Neural progenitor cell (in vitro differentiated cells): ENCODE results near the gene MTG1.

Source experiments
- CTCF ChIP-seq: fragments of 200-600 bp; sonication (generic); IDR thresholded peaks from 2 replicates; pipeline ENCODE4 v1.5.1; 2017; ENCODE audit warnings: antibody characterized with exemption, mild to moderate bottlenecking
- EZH2 ChIP-seq: fragments of 200-600 bp; sonication (generic); IDR thresholded peaks from 2 replicates; pipeline ENCODE4 v1.6.1; 2017; ENCODE audit warnings: antibody characterized with exemption, mild to moderate bottlenecking, moderate library complexity
- EZH2phosphoT487 ChIP-seq: fragments of 200-600 bp; sonication (generic); IDR thresholded peaks from 2 replicates; pipeline ENCODE4 v1.6.1; 2017; ENCODE audit warnings: antibody characterized with exemption

- no peak for TF ChIP-seq CTCF
- TF ChIP-seq EZH2 = no peak
- TF ChIP-seq EZH2phosphoT487 = no peak
Measured at GRCh38 chr10:133366751-133367150, 27.2 kb upstream of the MTG1 start.
